ENCODE measurements around the gene KLC3. TPM values are rescaled to one million over a fixed set of nuclear protein-coding genes. Genes with fewer than 3 reads are reported as not detected.

Gene KLC3
- total RNA-seq, 2 donors from 2014 or later: not detected

GRCh38 chr19:45391871-45392665 is 51.5 kb downstream of the KLC3 start:
- Histone ChIP-seq H3K4me3 (no peak overlapping the region), H3K27ac (no peak overlapping the region), H3K27me3 (replicated peaks; ENCODE audit: insufficient read depth) (no peaks in the 10 kb centered on the region), H3K4me1 (ENCODE audit: control insufficient read depth in 1 of 2, low read depth in 2 of 2) (no peaks in the 10 kb centered on the region), H3K9me3 (no peaks in the 10 kb centered on the region), H3K36me3 (peaks cover 20% of the 10 kb centered on the region)
- ATAC-seq (ENCODE audit: insufficient number of reproducible peaks, low FRiP score, low read depth) (no peak), DNase-seq (ENCODE audit: low spot score) (no peak)
- no peak for TF ChIP-seq CTCF (IDR thresholded peaks at IDR 0.05)

- Histone ChIP-seq H3K9me3 (no peaks in the 10 kb centered on the region), H3K4me3 (no peak overlapping the region), H3K27ac (no peak overlapping the region), H3K27me3 (replicated peaks; ENCODE audit: insufficient read depth) (no peaks in the 10 kb centered on the region), H3K4me1 (ENCODE audit: control insufficient read depth in 1 of 2, low read depth in 2 of 2) (peaks cover 3 to 15% of the 10 kb centered on the region in 2 donors), H3K36me3 (peaks cover 17% of the 10 kb centered on the region)
- ATAC-seq (ENCODE audit: insufficient number of reproducible peaks, low FRiP score, low read depth) (no peak), DNase-seq (ENCODE audit: low spot score) (no peak)
- no peak for TF ChIP-seq CTCF (IDR thresholded peaks at IDR 0.05)
Measured at GRCh38 chr19:45395821-45396617, 55.5 kb downstream of the KLC3 start.

GRCh38 chr19:45400192-45400591 is 59.6 kb downstream of the KLC3 start:
- TF ChIP-seq CTCF (IDR thresholded peaks at IDR 0.05): no peak
- Histone ChIP-seq H3K27ac (no peak overlapping the region), H3K27me3 (replicated peaks; ENCODE audit: insufficient read depth) (no peaks in the 10 kb centered on the region), H3K9me3 (no peaks in the 10 kb centered on the region), H3K36me3 (peaks cover 5% of the 10 kb centered on the region), H3K4me3 (no peak overlapping the region), H3K4me1 (ENCODE audit: control insufficient read depth in 1 of 2, low read depth in 2 of 2) (peaks cover 8 to 44% of the 10 kb centered on the region in 2 donors)
- DNase-seq (ENCODE audit: low spot score) (no peak), ATAC-seq (ENCODE audit: insufficient number of reproducible peaks, low FRiP score, low read depth) (no peak)

Other genes with a start within 250 kb of the KLC3 start
- gene PPP1R37, start 247.6 kb upstream of the KLC3 start, total RNA-seq: 10 to 100 TPM; 19.6 to 22.6 TPM
- gene NKPD1, start 179.8 kb upstream of the KLC3 start, total RNA-seq: under 1 TPM; 0.49 to 0.81 TPM
- gene TRAPPC6A, start 162.5 kb upstream of the KLC3 start, total RNA-seq: 1 to 10 TPM; 6.6 to 8.3 TPM
- 10 to 100 TPM; 20.7 to 21.4 TPM for gene BLOC1S3, start 162.0 kb upstream of the KLC3 start, total RNA-seq
- gene EXOC3L2, start 95.3 kb upstream of the KLC3 start, total RNA-seq: 1 to 10 TPM; 2.2 to 2.4 TPM
- gene MARK4, start 89.5 kb upstream of the KLC3 start, total RNA-seq: 10 to 100 TPM; 24.1 to 36.2 TPM
- gene CKM, start 17.9 kb upstream of the KLC3 start, total RNA-seq: 1 to 10 TPM in 1 of 2 donors, under 1 TPM in 1; 0.85 to 3.0 TPM
- 10 to 100 TPM; 11.6 to 18.3 TPM for gene ERCC2, start 29.8 kb downstream of the KLC3 start, total RNA-seq
- 100 to 1,000 TPM in 1 of 2 donors, 10 to 100 TPM in 1; 51.2 to 112 TPM for gene PPP1R13L, start 64.3 kb downstream of the KLC3 start, total RNA-seq
- 1 to 10 TPM; 2.2 to 9.9 TPM for gene POLR1G, start 65.9 kb downstream of the KLC3 start, total RNA-seq
- gene ERCC1, start 83.2 kb downstream of the KLC3 start, total RNA-seq: 100 to 1,000 TPM in 1 of 2 donors, 10 to 100 TPM in 1; 99.8 to 224 TPM
- gene FOSB, start 127.2 kb downstream of the KLC3 start, total RNA-seq: 100 to 1,000 TPM; 126 to 587 TPM
- 10 to 100 TPM; 16.0 to 22.6 TPM for gene RTN2, start 156.3 kb downstream of the KLC3 start, total RNA-seq
- 1 to 10 TPM; 3.5 to 6.6 TPM for gene PPM1N, start 157.7 kb downstream of the KLC3 start, total RNA-seq
- gene VASP, start 166.7 kb downstream of the KLC3 start, total RNA-seq: 100 to 1,000 TPM; 208 to 287 TPM
- gene OPA3, start 244.1 kb downstream of the KLC3 start, total RNA-seq: 10 to 100 TPM in 1 of 2 donors, 1 to 10 TPM in 1; 8.4 to 13.1 TPM